ENCODE results near the gene DHX32.
"Not testable (repeated sequence)": the region's sequence is repeated elsewhere in the genome, so short reads cannot be mapped to it uniquely, and the experiment has no call there.

DHX32 gene

GRCh38 chr10:125881192-125881591 is at the start of gene DHX32:
Gene DHX32, minus strand, starts transcription at chr10:125881292. Its CDS starts 468 bp downstream, at chr10:125880824.
- DNase-seq = no peak

GRCh38 chr10:125929618-125930017 is 48.5 kb upstream of the DHX32 start:
- DNase-seq = no peak

GRCh38 chr10:125928928-125929585 is 48.0 kb upstream of the DHX32 start:
- DNase-seq = no peak

GRCh38 chr10:125927265-125927664 is 46.2 kb upstream of the DHX32 start:
- DNase-seq = not testable (repeated sequence)

GRCh38 chr10:125926247-125926646 is 45.2 kb upstream of the DHX32 start:
- no peak for DNase-seq

GRCh38 chr10:125925262-125925834 is 44.3 kb upstream of the DHX32 start:
- DNase-seq = no peak

GRCh38 chr10:125921643-125922306 is 40.7 kb upstream of the DHX32 start:
- not testable (repeated sequence) for DNase-seq

- not testable (repeated sequence) for DNase-seq
Observed at GRCh38 chr10:125917704-125918361, 36.7 kb upstream of the DHX32 start.

GRCh38 chr10:125916977-125917376 is 35.9 kb upstream of the DHX32 start:
- no peak for DNase-seq

- not testable (repeated sequence) for DNase-seq
Observed at GRCh38 chr10:125913277-125913676, 32.2 kb upstream of the DHX32 start.

GRCh38 chr10:125911990-125912389 is 30.9 kb upstream of the DHX32 start:
- no peak for DNase-seq

GRCh38 chr10:125911145-125911544 is 30.1 kb upstream of the DHX32 start:
- DNase-seq = no peak

GRCh38 chr10:125909491-125909890 is 28.4 kb upstream of the DHX32 start:
- not testable (repeated sequence) for DNase-seq

GRCh38 chr10:125908813-125909212 is 27.7 kb upstream of the DHX32 start:
- DNase-seq = not testable (repeated sequence)

GRCh38 chr10:125907598-125907997 is 26.5 kb upstream of the DHX32 start:
- DNase-seq = not testable (repeated sequence)

GRCh38 chr10:125905069-125905994 is 24.2 kb upstream of the DHX32 start:
- not testable (repeated sequence) for DNase-seq

- not testable (repeated sequence) for DNase-seq
Observed at GRCh38 chr10:125903135-125903640, 22.1 kb upstream of the DHX32 start.

GRCh38 chr10:125900963-125901362 is 19.9 kb upstream of the DHX32 start:
- not testable (repeated sequence) for DNase-seq

- not testable (repeated sequence) for DNase-seq
Observed at GRCh38 chr10:125897317-125897716, 16.2 kb upstream of the DHX32 start.

- DNase-seq = peak; percentile 90
Observed at GRCh38 chr10:125896088-125896934, 15.2 kb upstream of the DHX32 start, which contains the start of gene FANK1. Gene FANK1, plus strand, starts transcription at chr10:125896564. Its CDS starts 79 bp downstream, at chr10:125896643.
